ENCODE results near the gene ARID2.

Gene ARID2

DNA sequence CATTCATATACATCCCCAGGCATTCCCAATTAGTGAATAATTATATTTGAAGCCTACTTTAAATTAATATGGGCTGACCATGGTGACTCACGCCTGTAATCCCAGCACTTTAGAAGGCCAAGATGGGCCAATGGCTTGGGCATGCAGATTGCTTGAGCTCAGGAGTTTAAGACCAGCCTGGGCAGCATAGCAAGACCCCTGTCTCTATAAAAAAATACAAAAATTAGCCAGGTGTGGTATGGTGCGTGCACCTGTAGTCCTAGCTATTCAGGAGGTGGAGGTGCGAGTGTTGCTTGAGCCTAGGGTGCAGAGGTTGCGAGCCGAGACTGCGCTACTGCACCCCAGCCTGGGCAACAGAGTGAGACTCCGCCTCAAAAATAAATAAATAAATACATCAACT is 7.6 kb upstream of the ARID2 start:
- no peak for DNase-seq (ENCODE audit: low spot score)

DNA sequence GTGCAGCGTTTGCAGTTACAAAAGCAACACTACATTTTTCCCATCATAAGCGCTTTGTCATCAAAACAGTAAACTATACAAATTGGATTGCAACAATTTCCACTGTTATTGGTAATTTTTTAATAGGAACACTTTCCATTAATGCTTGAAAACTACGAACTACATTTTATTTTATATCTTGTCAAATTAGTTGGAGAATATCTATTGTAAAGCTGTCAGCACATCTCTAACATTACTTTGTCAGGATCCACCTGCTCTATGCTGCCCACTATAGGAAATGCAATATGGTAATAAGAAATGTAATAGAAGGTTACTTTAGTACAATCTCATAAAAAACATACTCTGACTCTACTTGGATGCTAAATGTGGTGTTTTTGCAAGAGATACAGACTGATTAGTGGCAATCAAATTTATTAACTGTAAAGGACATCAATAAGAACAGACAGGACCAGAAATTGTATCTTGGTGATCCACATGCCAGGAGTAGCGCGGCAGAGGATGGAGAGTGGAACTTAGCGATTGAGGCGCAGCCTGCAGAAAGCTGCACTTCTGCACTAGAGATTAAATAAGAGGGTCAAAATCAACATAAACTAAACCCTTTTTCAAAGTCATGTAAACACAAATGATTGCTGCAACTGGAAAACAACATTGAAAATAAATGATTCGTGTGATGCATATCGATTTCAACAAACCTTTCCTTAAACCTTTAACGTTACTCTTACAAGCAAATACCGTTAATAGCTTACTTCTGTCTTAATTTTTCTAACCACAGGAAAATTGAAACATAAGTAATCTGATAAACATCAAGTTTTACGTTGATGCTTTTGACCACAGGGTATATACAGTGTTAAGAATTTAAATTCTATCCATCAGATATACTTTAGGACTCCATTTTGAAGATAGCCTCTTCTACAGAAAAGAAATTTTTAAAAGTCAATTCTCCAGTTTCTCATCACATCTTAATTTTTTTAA is 3.6 kb upstream of the ARID2 start:
- peak; percentile 58 for DNase-seq (ENCODE audit: low spot score)

DNA sequence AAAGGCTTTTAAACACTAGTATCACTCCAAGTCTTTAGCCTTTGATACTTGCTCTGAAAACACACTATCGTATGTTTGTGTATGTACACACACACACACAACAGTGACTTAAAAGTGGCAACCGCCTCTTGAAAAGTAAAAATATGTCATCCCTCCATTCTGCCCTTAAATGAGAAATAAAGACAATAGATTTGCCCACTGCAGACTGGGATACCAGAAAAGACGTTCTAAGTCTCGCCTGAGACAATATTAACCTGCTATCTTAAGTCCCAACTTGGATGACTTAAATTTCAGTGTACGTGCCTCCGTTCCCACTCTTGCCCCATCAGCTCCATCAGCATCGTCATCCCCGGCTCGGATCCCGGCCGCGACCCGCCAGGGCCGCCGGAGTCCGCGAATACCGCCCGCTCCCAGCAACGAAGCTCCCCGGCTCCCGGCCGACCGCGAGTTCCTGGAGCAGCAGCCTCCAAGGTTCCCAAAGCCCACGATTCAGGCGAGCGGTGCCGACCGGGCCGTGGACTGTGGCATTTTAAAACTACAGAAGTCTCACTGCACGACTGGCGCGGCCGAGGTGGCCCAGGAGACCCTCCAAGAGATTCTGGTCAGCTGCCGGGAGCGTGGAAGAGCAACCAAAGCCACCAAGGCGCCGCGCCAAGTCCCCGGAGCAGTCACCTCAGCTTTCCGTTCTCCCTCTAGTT is 2.8 kb upstream of the ARID2 start:
- peak; percentile 53 for DNase-seq (ENCODE audit: low spot score)

DNA sequence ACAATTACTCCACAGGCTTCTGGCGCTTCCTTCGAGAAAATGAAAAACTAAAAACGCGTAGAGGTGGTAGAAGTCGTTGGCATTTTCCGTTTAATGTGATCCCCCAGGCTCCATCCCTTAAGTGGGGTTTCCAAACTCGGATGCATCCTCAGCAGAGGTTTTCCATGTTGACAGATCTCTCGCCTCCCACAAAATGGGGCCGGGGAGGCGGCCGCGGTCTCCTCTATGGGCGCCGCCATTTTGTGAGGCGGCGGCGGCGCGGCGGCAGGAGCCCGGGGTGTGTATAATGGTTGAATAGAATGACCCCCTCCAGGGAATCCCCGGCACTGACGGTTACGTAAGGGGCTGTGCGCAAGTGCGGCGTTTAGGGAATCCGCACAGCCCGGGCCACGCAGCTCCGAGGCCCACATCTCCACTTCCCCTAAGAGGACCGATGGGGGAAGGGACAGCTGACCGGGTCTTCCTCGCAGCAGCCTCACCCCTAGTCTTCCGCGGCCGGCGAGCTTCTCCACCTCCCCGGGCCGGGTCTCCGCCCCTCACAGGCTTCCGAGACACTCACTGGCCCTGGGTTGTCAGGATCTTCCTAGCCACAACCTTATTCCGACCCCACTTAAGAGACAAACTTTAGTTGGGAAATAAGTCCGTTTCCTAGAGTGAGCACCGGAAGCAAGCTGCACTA is 2.1 kb upstream of the ARID2 start:
- peak; percentile 99 for DNase-seq (ENCODE audit: low spot score)

DNA sequence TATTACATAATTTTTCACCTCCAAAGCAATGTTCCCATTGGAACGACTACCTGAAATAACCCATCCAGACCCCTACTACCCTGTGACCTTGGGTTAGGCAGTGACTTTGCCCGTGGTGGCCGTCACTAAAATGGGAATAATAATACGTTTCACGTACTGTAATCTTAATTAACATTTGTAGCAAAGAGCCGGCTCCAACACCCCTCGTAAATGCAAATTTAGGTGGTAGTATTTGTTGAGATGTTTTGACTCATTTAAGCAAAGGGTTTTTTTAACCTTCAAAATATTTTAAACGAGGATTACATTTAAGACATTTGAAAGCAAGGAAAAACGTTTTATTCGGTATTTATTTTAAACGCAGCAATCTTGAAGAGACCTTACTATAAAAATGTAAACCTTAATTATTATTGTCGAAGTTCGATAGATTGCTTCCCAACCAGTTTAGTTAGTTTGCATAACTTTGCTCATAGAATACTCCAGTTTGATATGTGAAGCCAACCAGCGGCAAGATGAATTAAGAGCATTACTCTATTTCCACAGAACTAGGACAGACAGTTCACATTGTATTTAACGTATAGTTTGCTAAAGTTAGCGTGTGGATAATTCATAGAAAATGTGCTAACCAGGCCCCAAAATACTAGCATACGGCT is 1.4 kb upstream of the ARID2 start:
- DNase-seq (ENCODE audit: low spot score) = no peak

DNA sequence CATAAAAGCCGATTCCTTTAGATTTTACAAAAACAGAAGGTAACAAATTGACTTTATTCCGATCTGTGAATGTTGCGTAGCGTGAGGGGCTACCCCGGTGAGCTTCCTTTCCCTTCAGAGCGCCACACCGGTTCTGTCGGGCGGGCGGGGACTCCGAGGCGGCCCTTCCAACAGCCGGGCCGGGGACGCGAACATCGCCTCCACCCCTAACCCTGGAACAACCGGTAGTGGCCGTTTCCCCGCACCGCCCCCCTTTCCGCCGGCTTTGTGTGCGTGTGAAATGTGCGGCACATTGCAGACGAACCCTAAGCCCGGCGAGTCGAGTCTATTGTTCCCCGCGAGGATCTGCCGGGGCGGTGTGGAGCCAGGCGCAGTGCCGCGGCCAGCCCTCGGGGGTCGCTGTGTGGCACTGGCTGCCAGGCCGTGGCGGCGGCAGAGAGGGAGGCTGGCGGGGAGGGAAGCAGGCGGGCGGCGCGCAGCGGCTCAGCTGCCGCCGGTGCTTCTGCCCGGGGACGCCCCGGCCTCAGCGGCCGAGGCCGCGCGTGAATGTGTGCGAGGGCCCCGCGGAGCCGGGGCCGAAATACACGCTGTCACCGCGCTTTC is 775 bp upstream of the ARID2 start:
- peak; percentile 97 for DNase-seq (ENCODE audit: low spot score)

DNA sequence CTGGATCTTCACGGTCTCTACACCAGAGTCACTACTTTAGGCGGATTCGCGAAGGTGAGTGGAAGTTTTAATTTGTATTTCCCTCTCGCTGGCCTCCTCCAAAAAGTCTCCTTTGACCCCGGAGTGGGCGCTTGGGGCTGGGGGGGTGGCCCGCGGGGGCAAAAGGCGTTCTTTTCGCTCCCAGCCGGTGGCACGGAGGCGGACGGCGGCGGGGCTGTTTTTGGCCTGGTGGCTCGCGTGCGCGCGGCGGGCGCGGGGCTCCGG is 510 bp downstream of the ARID2 start:
- no peak for DNase-seq (ENCODE audit: low spot score)

DNA sequence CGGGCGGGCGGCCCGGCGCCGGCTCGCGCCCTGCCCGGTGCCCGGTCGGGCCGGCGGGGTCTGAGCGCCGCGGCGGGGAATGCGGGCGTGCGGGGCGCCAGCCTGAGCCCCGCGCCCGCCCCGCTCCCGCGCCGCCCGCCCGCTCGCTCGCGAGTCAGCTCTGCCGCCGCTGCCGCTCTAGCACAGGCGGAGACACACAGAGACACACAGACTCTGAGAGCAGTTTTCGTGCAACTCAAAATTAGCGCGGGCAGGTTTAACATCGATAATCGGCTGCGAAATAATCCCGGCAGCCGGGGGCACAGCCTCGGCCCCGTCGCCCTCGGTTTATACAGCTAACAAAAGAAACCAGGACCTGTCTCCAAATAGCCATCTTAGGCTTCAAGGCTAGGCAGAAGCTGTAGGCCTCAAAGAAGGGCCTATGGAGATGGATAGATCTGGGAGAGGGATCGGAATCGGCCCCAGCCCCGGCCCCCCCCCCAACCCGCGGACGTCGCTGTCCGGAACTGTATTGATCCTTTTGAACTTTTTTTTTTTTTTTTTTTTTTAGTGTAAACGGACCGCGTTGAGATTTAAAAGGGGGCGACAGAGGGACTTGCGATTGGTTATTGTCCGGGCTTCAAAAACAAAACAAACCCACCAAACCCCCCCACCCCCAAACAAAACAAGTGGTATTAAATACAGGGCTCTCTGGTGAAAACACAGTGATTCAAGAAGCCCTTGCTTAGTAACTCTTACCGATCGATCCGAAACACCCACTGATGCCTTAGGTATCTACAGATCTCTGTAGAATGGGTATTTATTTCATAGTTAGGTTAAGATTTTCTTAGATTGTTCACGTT is 1.1 kb downstream of the ARID2 start:
- DNase-seq (ENCODE audit: low spot score) = peak; percentile 60

DNA sequence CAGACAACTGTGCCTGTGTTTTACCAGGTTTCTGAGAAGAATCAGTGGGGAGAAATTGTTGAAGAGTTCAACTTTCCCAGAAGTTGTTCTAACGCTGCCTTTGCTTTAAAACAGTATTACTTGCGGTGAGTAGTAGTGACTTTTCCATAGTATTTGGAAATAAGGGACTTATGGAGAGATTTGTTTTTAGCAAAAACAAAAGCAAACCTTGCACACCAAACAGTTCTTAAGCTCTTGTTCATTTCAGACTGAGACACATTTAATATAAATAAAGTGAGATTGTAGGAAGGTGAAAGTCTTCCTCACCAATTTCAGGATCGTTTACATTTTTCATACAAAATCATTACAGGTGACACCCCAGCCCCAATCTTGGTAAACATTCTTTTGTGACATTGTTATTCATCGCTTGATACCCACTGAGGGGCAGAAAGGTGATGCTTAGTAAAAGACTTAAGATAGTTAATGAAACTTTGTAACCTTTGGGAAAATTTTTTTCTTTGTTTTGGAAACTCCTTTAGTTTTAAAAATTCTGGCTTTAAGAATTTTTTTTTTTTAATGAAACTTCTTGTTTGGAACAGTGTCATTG is 1.8 kb downstream of the ARID2 start:
- DNase-seq (ENCODE audit: low spot score) = peak; percentile 20

DNA sequence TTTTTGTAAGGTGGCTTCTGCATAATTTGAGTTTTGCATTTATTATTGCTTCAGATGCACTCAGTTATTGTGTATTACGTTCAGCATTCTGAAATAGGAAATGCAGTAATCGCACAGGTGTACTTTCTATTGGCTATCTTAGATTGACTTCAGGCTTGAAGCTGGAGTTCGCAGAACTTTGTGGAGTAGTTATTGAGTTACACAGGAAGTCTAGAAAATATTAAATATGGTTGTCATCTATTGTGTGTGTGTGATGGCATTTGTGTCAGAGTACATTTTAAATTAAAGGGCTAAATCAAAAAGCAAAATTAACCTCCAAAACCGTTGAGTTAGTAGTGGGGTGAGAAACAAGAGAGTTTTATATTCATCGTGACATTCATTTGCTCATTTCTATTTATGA is 2.7 kb downstream of the ARID2 start:
- peak; percentile 57 for DNase-seq (ENCODE audit: low spot score)

DNA sequence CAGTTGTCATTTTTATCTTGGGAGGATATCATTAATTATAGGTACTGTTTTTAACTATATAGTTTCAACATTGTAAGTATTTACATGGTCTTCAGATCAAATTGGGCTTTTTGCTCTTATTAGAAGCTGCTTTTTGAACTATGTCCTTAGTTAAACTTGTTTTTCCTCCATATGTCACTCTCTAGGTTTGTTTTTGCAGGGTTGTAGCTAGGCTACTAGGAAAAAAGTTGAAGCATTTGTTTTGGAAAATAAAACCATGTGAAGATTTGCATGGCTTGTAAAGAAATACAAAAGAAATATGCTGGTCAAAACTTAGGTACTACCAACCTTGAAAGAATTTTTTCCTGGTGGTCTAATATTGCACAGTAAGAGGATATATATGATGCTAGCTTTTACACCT is 3.4 kb downstream of the ARID2 start:
- DNase-seq (ENCODE audit: low spot score) = no peak

DNA sequence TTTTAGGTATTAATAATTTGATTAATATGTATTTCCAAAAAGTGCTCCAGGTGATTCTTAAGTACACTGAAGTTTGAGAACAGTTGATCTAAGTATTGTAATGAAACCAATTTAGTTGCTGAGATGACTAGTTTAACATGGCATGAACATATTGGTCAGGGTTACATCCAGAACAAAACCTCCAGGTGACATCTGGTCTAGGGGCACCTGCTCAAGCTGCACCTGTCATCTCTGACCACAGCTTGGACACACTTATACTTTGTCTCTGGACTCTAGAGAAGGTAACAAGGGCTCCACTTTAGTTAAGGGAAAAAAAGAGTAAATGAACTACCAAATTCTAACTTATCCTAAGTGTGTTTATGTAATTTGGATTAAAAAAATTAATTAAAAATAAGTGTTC is 8.1 kb downstream of the ARID2 start:
- no peak for DNase-seq (ENCODE audit: low spot score)

DNA sequence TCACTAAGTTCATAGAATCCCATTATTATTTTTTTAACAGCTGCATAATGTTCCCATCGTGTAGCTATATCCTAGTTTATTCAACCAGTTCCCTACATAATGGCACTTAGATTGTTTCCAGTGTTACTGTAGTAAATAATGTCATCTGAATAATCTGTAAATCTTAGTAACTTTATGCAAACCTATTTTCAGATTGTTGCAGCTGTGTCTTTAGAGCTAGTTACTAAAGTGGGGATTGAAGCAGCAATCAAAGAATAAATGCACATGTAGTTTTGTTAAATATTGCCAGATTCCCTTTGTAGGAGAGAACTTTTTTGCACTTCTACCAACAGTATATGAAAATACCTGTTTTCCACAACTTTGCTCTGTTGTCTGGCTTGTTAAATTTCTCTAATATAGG is 13.1 kb downstream of the ARID2 start:
- DNase-seq (ENCODE audit: low spot score) = no peak

DNA sequence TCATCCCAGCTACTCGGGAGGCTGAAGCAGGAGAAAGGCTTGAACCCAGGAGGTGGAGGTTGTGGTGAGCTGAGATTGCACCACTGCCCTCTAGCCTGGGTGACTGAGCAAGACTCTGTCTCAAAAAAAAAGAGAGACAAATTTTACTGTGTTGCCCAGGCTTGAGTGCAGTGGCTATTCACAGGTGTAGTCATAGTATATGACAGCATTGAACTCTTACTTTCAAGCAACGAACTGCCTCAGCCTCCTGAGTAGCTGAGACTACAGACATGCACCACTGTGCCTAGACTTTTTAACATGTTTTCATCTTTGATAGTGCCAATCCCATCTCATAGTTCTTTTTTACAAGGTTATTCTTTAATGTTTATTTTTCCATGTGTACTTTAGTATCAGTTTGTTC is 13.7 kb downstream of the ARID2 start:
- no peak for DNase-seq (ENCODE audit: low spot score)

DNA sequence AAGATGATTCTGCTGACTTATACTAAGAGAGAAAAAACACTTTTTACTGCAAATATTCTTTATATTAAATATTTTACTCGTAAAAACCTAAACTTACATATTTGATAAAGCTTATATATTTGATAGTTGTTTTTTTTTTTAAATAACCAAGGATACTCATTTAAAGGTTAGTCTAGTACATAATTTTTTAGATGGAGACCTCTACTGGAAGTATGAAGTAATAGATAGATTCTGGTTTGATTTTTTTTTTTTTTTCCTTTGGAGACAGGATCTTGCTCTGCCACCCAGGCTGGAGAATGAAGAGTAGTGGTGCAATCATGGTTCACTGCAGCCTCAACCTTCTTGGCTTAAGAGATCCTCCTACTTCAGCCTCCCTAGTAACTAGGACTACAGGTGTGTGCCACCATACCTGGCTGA is 16.4 kb downstream of the ARID2 start:
- peak; percentile 23 for DNase-seq (ENCODE audit: low spot score)

DNA sequence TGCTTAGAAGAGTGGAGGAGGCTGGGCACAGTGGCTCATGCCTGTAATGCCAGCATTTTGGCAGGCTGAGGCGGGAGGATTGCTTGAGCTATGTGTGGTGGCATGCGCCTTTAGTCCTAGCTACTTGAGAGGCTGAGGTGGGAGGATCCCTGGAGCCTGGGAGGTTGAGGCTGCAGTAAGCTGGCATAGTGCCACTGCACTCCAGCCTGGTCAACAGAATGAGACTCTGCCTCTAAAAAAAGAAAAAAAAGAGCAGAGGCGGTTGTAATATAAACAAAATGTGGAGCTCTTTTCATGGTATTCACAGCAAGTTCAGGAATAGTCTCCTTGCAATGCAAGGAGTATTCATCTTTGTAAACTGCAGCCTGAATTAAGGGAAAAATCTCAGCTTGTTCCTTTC is 27.2 kb downstream of the ARID2 start:
- no peak for DNase-seq (ENCODE audit: low spot score)

DNA sequence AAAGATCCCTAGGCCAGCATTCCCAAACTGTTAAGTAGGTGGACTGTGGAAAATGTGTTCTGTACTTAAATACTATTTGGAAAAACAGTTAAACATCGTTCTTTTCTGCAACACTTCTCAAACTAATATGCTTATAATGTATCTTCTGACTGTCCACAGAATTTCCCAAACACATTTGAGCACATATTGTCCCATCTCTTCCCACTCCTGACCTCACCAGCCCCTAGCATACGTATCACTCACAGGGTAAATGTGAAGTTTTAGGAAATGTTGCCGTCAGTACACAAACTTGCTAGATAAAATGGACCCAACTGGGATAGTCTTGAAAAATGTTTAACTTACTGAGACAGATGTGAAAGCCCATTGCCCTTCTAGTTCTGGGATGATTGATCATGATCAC is 27.7 kb downstream of the ARID2 start:
- no peak for DNase-seq (ENCODE audit: low spot score)

DNA sequence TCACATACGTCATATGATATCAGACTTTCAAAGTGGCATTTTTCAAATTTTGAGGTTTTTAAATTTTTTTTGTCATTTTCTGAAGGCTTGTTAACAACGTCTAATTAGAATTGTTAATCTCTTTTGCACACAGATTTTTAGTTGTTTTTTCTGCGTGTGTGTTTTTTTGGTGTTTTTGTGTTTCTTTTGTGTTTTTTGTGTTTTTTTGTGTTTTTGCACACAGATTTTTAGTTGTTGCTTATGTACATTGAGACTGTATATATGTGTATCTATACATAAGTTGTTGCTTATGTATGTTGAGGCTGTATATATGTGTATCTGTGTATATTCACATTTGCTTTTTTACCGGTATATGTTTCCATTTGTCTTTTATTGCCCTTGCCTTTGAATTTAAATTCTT is 30.8 kb downstream of the ARID2 start:
- no peak for DNase-seq (ENCODE audit: low spot score)

DNA sequence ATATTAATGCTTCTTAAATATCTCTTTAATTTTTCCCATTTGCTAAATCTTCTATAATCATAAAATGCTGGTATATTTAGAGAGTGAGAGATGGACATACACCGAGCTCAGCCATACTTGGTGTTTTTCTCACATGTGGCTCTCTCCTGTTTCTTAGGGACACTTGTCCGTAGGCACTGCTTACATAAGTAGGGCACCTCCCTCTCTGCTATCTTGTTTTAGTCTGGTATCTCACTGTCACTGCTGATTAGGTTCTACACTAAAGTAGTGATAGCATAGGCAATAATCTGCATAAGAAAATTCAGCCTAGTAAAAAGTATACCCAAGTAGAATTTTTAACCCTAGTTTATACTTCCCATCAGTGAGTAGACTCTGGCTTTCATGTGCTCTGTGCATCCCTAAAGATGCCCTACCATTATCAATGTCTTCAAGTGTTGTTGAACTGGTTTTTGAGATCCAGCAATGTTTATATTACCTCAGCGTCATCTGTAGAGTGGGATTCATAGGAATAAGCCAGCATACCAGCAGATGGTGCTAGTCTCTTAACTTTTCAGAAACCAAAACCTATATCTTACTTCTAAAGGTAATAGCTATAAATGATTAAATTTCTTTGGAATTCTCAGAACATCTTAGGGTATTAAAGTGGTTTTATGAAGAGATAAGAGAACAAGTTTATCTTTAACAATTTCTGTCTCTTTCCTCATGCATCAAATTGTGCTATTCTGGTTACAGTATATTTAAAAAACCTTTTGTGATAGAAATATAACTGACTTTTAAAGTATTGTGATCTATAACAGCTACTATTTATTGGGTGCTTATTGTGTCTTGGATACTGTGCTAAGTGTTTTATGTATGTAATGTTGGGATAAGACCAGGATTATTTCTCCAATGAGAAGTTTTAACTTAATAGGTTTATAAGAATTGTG is 32.9 kb downstream of the ARID2 start:
- DNase-seq (ENCODE audit: low spot score) = peak; percentile 52

DNA sequence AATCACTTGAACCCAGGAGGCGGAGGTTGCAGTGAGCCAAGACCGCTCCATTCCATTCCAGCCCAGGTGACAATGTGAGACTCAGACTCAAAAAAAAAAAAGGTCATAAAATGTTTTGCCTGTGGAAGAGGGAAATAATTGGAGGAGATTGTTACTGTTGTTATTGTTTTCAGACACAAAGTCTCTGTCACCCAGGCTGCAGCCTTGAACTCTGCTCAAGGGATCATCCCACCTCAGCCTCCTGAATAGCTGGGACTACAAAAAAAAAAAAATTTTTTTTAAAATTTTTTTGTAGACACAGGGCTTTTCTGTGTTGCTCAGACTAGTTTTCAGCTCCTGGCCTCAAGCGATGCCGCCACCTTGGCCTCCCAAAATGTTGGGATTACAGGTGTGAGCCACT is 33.9 kb downstream of the ARID2 start:
- DNase-seq (ENCODE audit: low spot score) = no peak
